ENCODE data around the gene INO80D. TPM values are rescaled to one million over a fixed set of nuclear protein-coding genes. Genes with fewer than 3 reads are reported as not detected.

INO80D gene
- total RNA-seq, 1 experiment from 2014 or later = 46.0 TPM

DNA sequence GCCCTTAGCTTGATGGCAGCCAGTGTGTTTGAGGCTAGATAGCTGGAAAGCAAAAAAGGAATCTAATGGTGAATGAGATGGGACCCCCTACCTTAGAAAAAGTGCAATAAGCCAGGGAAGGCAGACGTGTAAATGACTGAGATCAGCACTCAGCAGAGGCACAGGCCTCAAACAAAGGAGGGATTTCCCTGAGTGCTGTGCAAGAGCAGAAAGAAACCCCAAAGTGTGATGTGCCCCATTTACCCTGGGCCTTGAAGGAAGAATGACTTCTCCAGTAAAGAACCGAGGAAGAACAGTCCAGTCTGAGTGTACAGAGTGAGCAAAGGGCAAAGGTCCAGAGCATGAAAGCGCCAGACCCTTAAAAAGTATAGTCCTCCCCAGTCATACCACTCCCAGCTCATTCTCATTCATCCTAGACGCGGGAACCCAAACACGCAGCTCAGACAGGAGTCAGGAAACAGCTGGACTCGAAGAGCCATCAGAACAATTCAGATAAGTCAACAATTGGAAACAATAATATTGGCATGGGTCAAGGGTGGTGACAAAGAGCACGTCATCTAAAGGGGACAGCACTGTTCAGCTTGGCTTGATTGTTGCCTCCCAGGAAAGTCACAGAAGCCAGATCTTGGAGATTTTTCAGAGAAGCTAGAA lies 121.7 kb downstream of the INO80D start:
- Histone ChIP-seq H2BK12ac (ENCODE audit: insufficient read length, low read depth, low read length) (no peak overlapping the region), H2AFZ (ENCODE audit: low read length) (no peak overlapping the region), H3K27ac (ENCODE audit: insufficient read length, low read depth, low read length) (no peak overlapping the region), H3K4me2 (ENCODE audit: insufficient read depth, insufficient read length, low read length) (no peak overlapping the region), H3K9ac (ENCODE audit: extremely low read depth, insufficient read length, low read length) (no peak overlapping the region), H3K23me2 (ENCODE audit: insufficient read length, low read depth, low read length, poor library complexity, severe bottlenecking) (no peaks in the 10 kb centered on the region), H3K9me3 (ENCODE audit: control insufficient read depth, low read depth, low read length) (no peaks in the 10 kb centered on the region), H3K14ac (ENCODE audit: insufficient read depth, low read length) (no peak overlapping the region), H3T11ph (ENCODE audit: low read length) (no peak overlapping the region), H4K20me1 (ENCODE audit: control insufficient read depth, insufficient read depth, insufficient read length) (no peaks in the 10 kb centered on the region), H3K79me1 (ENCODE audit: insufficient read depth, low read depth, low read length, poor library complexity, severe bottlenecking) (no peaks in the 10 kb centered on the region), H2BK5ac (ENCODE audit: insufficient read length, low read length) (no peak overlapping the region), H3K56ac (ENCODE audit: insufficient read length, low read depth, low read length) (no peak overlapping the region), H3K27me3 (ENCODE audit: insufficient read depth, low read length) (no peaks in the 10 kb centered on the region), H2BK20ac (ENCODE audit: low read depth, low read length, poor library complexity, severe bottlenecking) (no peak overlapping the region), H2AK5ac (ENCODE audit: insufficient read length, low read length) (no peak overlapping the region), H2BK120ac (ENCODE audit: low read depth, low read length, poor library complexity, severe bottlenecking) (no peak overlapping the region), H4K8ac (replicated peaks; ENCODE audit: insufficient read length, low read depth, low read length) (no peak overlapping the region), H4K5ac (ENCODE audit: insufficient read length, low read depth, low read length) (no peak overlapping the region), H3K23ac (ENCODE audit: insufficient read length, low read depth, low read length) (no peak overlapping the region), H3K18ac (ENCODE audit: insufficient read length, low read depth, low read length) (no peak overlapping the region), H4K91ac (ENCODE audit: insufficient read length, low read depth, low read length) (no peak overlapping the region), H3K4ac (ENCODE audit: low read depth, low read length) (no peak overlapping the region), H3K79me2 (ENCODE audit: insufficient read depth, low read length) (no peaks in the 10 kb centered on the region), H2BK15ac (ENCODE audit: low read depth, low read length) (no peak overlapping the region), H3K4me1 (ENCODE audit: insufficient read depth, low read length) (peaks cover 4% of the 10 kb centered on the region; the same call in 1 of the 2 replicates)
- no CpG with 5 or more reads among the region's 8 CpGs for WGBS (ENCODE audit: extremely low coverage, insufficient read length, low lambda C conversion rate)
- no peak overlapping the region for H3K27ac Mint-ChIP-seq
- no peaks in the 10 kb centered on the region for H3K27me3 Mint-ChIP-seq (ENCODE audit: low read depth)
- no peak for DNase-seq
- peaks cover 14 to 24% of the 10 kb centered on the region in 2 experiments for H3K4me1 Mint-ChIP-seq
- H3K4me3 Mint-ChIP-seq = no peak overlapping the region
- no peak for TF ChIP-seq CTCF (conservative IDR thresholded peaks at IDR 0.05)
- H3K36me3 Mint-ChIP-seq (ENCODE audit: insufficient read depth in 1 of 3, low read depth in 3 of 3) = no peaks in the 10 kb centered on the region
- H3K9me3 Mint-ChIP-seq = no peaks in the 10 kb centered on the region

Measured in H9 (cell line).